HEK293 (cell line): ENCODE results near the gene LDLRAP1.
A peak's percentile ranks its signal among the peaks of the same experiment; 100 is the strongest.

ENCODE experiments used
- CTCF ChIA-PET: fragments of 350-600 bp; formaldehyde crosslinking; extraction: SDS; loops from one replicate; lab custom pipeline; 2021; ENCODE audit warnings: antibody characterized with exemption; lab: Yijun Ruan, JAX
- POLR2A ChIA-PET: fragments of 300-600 bp; formaldehyde crosslinking; extraction: SDS; loops from one replicate; lab custom pipeline; 2020; ENCODE audit warnings: antibody characterized with exemption, inconsistent platforms; lab: Yijun Ruan, JAX
- H3K27ac ChIP-seq: fragments of 200-500 bp; sonication (Bioruptor generic); 2 replicates; pipeline ENCODE4 v1.5.1; 2014; ENCODE audit warnings: low read depth, low read length, control low read depth, inconsistent platforms; ENCODE audit errors: extremely low read depth
- H3K36me3 ChIP-seq, 2 experiments: fragments of 200-500 bp in 1 of 2; sonication (Bioruptor generic) in 1 of 2; 1 replicate in 1 of 2; 2 replicates in 1 of 2; pipeline ENCODE4 v1.5.1; 2014 to 2017; ENCODE audit warnings: inconsistent platforms in 2 of 2, low read length in 2 of 2; ENCODE audit not compliant: control insufficient read depth in 2 of 2, insufficient read depth in 1 of 2
- H3K4me1 ChIP-seq: fragments of 200-500 bp; sonication (Bioruptor generic); 2 replicates; pipeline ENCODE4 v1.5.1; 2014; ENCODE audit warnings: mild to moderate bottlenecking, low read length, inconsistent platforms; ENCODE audit not compliant: control insufficient read depth, insufficient read depth
- H3K4me3 ChIP-seq: 2 replicates; pipeline ENCODE4 v1.5.1; 2011; ENCODE audit warnings: low read depth, mild to moderate bottlenecking, control low read depth, low read length, moderate library complexity
- H3K9me3 ChIP-seq: fragments of 200-500 bp; sonication (Bioruptor generic); 2 replicates; pipeline ENCODE4 v1.5.1; 2014; ENCODE audit warnings: low read depth, low read length, inconsistent platforms; ENCODE audit not compliant: control insufficient read depth, insufficient read depth
- BCL11A ChIP-seq: fragments of 450-650 bp; formaldehyde crosslinking; IDR thresholded peaks from 2 replicates; pipeline ENCODE4 v1.5.1; 2016; ENCODE audit warnings: low read depth, missing biosample characterization, missing genetic modification characterization
- HOXD13 ChIP-seq: sonication (generic); formaldehyde crosslinking; IDR thresholded peaks from 2 replicates; pipeline ENCODE4 v1.8.0; 2022; ENCODE audit warnings: missing genetic modification reagents, borderline replicate concordance
- KLF16 ChIP-seq: fragments of 450-650 bp; formaldehyde crosslinking; IDR thresholded peaks from 2 replicates; pipeline ENCODE4 v1.5.1; 2017; ENCODE audit warnings: missing biosample characterization, missing genetic modification characterization
- KLF7 ChIP-seq: fragments of 450-650 bp; formaldehyde crosslinking; IDR thresholded peaks from 2 replicates; pipeline ENCODE4 v1.5.1; 2016; ENCODE audit warnings: missing biosample characterization, missing genetic modification characterization, borderline replicate concordance
- RBAK ChIP-seq: fragments of 450-650 bp; formaldehyde crosslinking; IDR thresholded peaks from 2 replicates; pipeline ENCODE4 v1.5.1; 2016; ENCODE audit warnings: missing biosample characterization, missing genetic modification characterization
- ZBTB17 ChIP-seq: fragments of 450-650 bp; formaldehyde crosslinking; IDR thresholded peaks from 2 replicates; pipeline ENCODE4 v1.5.1; 2016; ENCODE audit warnings: missing biosample characterization, missing genetic modification characterization
- ZBTB20 ChIP-seq: fragments of 450-650 bp; formaldehyde crosslinking; IDR thresholded peaks from 2 replicates; pipeline ENCODE4 v1.5.1; 2016; ENCODE audit warnings: missing biosample characterization, missing genetic modification characterization
- ZNF112 ChIP-seq: fragments of 450-650 bp; formaldehyde crosslinking; IDR thresholded peaks from 2 replicates; pipeline ENCODE4 v1.5.0; 2017; ENCODE audit warnings: missing biosample characterization, missing genetic modification characterization
- ZNF174 ChIP-seq: fragments of 450-650 bp; formaldehyde crosslinking; IDR thresholded peaks from 2 replicates; pipeline ENCODE4 v1.5.0; 2017; ENCODE audit warnings: missing biosample characterization, mild to moderate bottlenecking, missing genetic modification characterization
- ZNF2 ChIP-seq: fragments of 450-650 bp; formaldehyde crosslinking; IDR thresholded peaks from 2 replicates; pipeline ENCODE4 v1.5.1; 2016; ENCODE audit warnings: missing biosample characterization, missing genetic modification characterization
- ZNF416 ChIP-seq: fragments of 450-650 bp; formaldehyde crosslinking; IDR thresholded peaks from 2 replicates; pipeline ENCODE4 v1.5.1; 2016; ENCODE audit warnings: missing biosample characterization, missing genetic modification characterization
- ZNF514 ChIP-seq: fragments of 450-650 bp; formaldehyde crosslinking; IDR thresholded peaks from 2 replicates; pipeline ENCODE4 v1.5.1; 2016; ENCODE audit warnings: missing biosample characterization, missing genetic modification characterization
- ZNF530 ChIP-seq: fragments of 450-650 bp; formaldehyde crosslinking; IDR thresholded peaks from 2 replicates; pipeline ENCODE4 v1.5.1; 2016; ENCODE audit warnings: low read depth, missing biosample characterization, missing genetic modification characterization
- ZNF558 ChIP-seq: fragments of 450-650 bp; formaldehyde crosslinking; IDR thresholded peaks from 2 replicates; pipeline ENCODE4 v1.5.1; 2016; ENCODE audit warnings: missing biosample characterization, missing genetic modification characterization
- ZNF610 ChIP-seq: fragments of 450-650 bp; formaldehyde crosslinking; IDR thresholded peaks from 2 replicates; pipeline ENCODE4 v1.5.1; 2016; ENCODE audit warnings: missing biosample characterization, missing genetic modification characterization, borderline replicate concordance
- TF ChIP-seq, protein P1 (sequence below): fragments of 450-650 bp; formaldehyde crosslinking; IDR thresholded peaks from 2 replicates; pipeline ENCODE4 v1.5.1; 2016; ENCODE audit warnings: missing biosample characterization, missing genetic modification characterization
- TF ChIP-seq, protein P2 (sequence below): fragments of 450-650 bp; formaldehyde crosslinking; IDR thresholded peaks from 2 replicates; pipeline ENCODE4 v1.5.1; 2016; ENCODE audit warnings: missing biosample characterization, missing genetic modification characterization, borderline replicate concordance
- TF ChIP-seq, protein P3 (sequence below): fragments of 450-650 bp; formaldehyde crosslinking; IDR thresholded peaks from 2 replicates; pipeline ENCODE4 v1.5.1; 2016; ENCODE audit warnings: missing biosample characterization, missing genetic modification characterization

LDLRAP1 gene

GRCh38 chr1:25579292-25580252 lies 36.2 kb downstream of the LDLRAP1 start:
- Histone ChIP-seq H3K4me1 (no peaks in the 10 kb centered on the region), H3K36me3 (no peaks in the 10 kb centered on the region), H3K27ac (no peak overlapping the region), H3K9me3 (no peaks in the 10 kb centered on the region), H3K4me3 (no peak overlapping the region)
- CTCF ChIA-PET: interaction anchor here (0.6 to 1.5 kb wide), 9 partner anchors 10 to 658 kb away, joined by 3 to 6 read pairs (median 3); no protein-coding TSS in a partner anchor
- TF ChIP-seq ZBTB17 (tag by site-specific recombination) (no peak), HOXD13 (CRISPR knock-in tag) (no peak), RBAK (no peak), ZNF112 (tag by site-specific recombination) (no peak), ZNF610 (tag by site-specific recombination) (no peak), BCL11A (tag by site-specific recombination) (no peak), KLF7 (tag by site-specific recombination) (no peak), ZNF2 (no peak), ZNF174 (no peak), ZNF416 (tag by site-specific recombination) (no peak), ZNF558 (tag by site-specific recombination) (no peak), ZNF530 (tag by site-specific recombination) (no peak), ZNF514 (no peak)
- TF ChIP-seq, protein P1, sequence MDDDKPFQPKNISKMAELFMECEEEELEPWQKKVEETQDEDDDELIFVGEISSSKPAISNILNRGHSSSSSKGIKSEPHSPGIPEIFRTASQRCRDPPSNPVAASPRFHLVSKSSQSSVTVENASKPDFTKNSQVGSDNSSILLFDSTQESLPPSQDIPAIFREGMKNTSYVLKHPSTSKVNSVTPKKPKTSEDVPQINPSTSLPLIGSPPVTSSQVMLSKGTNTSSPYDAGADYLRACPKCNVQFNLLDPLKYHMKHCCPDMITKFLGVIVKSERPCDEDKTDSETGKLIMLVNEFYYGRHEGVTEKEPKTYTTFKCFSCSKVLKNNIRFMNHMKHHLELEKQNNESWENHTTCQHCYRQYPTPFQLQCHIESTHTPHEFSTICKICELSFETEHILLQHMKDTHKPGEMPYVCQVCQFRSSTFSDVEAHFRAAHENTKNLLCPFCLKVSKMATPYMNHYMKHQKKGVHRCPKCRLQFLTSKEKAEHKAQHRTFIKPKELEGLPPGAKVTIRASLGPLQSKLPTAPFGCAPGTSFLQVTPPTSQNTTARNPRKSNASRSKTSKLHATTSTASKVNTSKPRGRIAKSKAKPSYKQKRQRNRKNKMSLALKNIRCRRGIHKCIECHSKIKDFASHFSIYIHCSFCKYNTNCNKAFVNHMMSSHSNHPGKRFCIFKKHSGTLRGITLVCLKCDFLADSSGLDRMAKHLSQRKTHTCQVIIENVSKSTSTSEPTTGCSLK (tag by site-specific recombination): no peak
- TF ChIP-seq, protein P2, sequence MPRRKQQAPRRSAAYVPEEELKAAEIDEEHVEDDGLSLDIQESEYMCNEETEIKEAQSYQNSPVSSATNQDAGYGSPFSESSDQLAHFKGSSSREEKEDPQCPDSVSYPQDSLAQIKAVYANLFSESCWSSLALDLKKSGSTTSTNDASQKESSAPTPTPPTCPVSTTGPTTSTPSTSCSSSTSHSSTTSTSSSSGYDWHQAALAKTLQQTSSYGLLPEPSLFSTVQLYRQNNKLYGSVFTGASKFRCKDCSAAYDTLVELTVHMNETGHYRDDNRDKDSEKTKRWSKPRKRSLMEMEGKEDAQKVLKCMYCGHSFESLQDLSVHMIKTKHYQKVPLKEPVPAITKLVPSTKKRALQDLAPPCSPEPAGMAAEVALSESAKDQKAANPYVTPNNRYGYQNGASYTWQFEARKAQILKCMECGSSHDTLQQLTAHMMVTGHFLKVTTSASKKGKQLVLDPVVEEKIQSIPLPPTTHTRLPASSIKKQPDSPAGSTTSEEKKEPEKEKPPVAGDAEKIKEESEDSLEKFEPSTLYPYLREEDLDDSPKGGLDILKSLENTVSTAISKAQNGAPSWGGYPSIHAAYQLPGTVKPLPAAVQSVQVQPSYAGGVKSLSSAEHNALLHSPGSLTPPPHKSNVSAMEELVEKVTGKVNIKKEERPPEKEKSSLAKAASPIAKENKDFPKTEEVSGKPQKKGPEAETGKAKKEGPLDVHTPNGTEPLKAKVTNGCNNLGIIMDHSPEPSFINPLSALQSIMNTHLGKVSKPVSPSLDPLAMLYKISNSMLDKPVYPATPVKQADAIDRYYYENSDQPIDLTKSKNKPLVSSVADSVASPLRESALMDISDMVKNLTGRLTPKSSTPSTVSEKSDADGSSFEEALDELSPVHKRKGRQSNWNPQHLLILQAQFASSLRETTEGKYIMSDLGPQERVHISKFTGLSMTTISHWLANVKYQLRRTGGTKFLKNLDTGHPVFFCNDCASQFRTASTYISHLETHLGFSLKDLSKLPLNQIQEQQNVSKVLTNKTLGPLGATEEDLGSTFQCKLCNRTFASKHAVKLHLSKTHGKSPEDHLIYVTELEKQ: no peak
- TF ChIP-seq, all 188 proteins: peak for 0
- POLR2A ChIA-PET: interaction anchor here (1.0 kb wide), 1 partner anchor 10 kb away, joined by 3 read pairs; no protein-coding TSS in a partner anchor

DNA sequence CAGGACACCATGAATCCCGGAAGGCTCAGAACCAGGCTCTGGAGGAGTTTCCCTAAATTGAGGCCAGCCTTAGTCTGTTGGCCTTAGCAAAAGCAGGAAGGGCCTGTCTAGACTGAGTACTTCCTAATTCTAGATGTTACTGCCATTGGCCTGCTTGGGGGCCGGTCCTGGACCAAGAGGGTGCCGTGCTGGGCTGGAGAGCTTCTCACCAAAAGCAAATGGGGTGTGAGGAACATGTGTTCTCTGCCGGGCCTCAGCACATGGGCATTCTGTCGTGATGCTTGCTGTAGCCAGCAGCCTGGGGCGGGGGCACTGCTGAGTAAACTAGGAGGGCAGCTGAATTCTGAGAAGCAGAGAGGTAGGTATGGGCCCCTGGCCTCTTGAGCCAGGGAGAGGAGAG lies 37.5 kb downstream of the LDLRAP1 start:
- POLR2A ChIA-PET: no interaction called here
- Histone ChIP-seq H3K4me1 (no peaks in the 10 kb centered on the region), H3K27ac (no peak overlapping the region), H3K4me3 (no peak overlapping the region), H3K9me3 (no peaks in the 10 kb centered on the region), H3K36me3 (no peaks in the 10 kb centered on the region)
- TF ChIP-seq KLF16: no peak
- TF ChIP-seq, protein P3, sequence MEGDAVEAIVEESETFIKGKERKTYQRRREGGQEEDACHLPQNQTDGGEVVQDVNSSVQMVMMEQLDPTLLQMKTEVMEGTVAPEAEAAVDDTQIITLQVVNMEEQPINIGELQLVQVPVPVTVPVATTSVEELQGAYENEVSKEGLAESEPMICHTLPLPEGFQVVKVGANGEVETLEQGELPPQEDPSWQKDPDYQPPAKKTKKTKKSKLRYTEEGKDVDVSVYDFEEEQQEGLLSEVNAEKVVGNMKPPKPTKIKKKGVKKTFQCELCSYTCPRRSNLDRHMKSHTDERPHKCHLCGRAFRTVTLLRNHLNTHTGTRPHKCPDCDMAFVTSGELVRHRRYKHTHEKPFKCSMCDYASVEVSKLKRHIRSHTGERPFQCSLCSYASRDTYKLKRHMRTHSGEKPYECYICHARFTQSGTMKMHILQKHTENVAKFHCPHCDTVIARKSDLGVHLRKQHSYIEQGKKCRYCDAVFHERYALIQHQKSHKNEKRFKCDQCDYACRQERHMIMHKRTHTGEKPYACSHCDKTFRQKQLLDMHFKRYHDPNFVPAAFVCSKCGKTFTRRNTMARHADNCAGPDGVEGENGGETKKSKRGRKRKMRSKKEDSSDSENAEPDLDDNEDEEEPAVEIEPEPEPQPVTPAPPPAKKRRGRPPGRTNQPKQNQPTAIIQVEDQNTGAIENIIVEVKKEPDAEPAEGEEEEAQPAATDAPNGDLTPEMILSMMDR (tag by site-specific recombination): 0 out of 2 replicates have a peak, but pooled peaks have one; percentile 22
- peak; percentile 82 for TF ChIP-seq ZBTB20 (tag by site-specific recombination)
- TF ChIP-seq, all 188 proteins: peak for 2
- CTCF ChIA-PET: interaction anchor here (0.6 to 2.9 kb wide), 4 partner anchors 8 to 215 kb away, joined by 3 to 19 read pairs (median 4); no protein-coding TSS in a partner anchor
